ENCODE results near the gene GSN.

GSN gene

GRCh38 chr9:121273064-121273775 is 5.3 kb downstream of the GSN start:
- DNase-seq, result no peak

- no peak for DNase-seq
These were observed 6.9 kb downstream of the GSN start for GRCh38 chr9:121274851-121275250.

GRCh38 chr9:121275781-121276658 is 8.1 kb downstream of the GSN start:
- no peak for DNase-seq

- DNase-seq, result no peak
These were observed 9.1 kb downstream of the GSN start for GRCh38 chr9:121277026-121277425.

- no peak for DNase-seq
These were observed 9.7 kb downstream of the GSN start for GRCh38 chr9:121277518-121278295.

- DNase-seq, result no peak
These were observed 10.7 kb downstream of the GSN start for GRCh38 chr9:121278477-121279261.

GRCh38 chr9:121279776-121280388 is 11.9 kb downstream of the GSN start:
- DNase-seq, result no peak

GRCh38 chr9:121280715-121281613 is 13.0 kb downstream of the GSN start:
- no peak for DNase-seq

- DNase-seq, result no peak
These were observed 13.8 kb downstream of the GSN start for GRCh38 chr9:121281614-121282276.

- DNase-seq, result no peak
These were observed 14.5 kb downstream of the GSN start for GRCh38 chr9:121282277-121283079.

- DNase-seq, result no peak
These were observed 15.1 kb downstream of the GSN start for GRCh38 chr9:121283080-121283398.

- DNase-seq, result no peak
These were observed 16.1 kb downstream of the GSN start for GRCh38 chr9:121283856-121284732.

GRCh38 chr9:121284733-121285451 is 16.9 kb downstream of the GSN start:
- DNase-seq, result no peak

GRCh38 chr9:121285835-121286687 is 18.1 kb downstream of the GSN start:
- DNase-seq, result no peak

GRCh38 chr9:121286688-121286972 is 18.7 kb downstream of the GSN start:
- no peak for DNase-seq

- DNase-seq, result no peak
These were observed 19.2 kb downstream of the GSN start for GRCh38 chr9:121286973-121287741.

All from T-helper 9 cell (primary cell).